GM18861 (cell line): ENCODE measurements around the gene CHAT.

Experiments used
- ATAC-seq: cut with Tn5 transposase; IDR thresholded peaks from one replicate; pipeline ENCODE4 v1.9.1; 2021; ENCODE audit not compliant: unreplicated experiment

CHAT gene

DNA sequence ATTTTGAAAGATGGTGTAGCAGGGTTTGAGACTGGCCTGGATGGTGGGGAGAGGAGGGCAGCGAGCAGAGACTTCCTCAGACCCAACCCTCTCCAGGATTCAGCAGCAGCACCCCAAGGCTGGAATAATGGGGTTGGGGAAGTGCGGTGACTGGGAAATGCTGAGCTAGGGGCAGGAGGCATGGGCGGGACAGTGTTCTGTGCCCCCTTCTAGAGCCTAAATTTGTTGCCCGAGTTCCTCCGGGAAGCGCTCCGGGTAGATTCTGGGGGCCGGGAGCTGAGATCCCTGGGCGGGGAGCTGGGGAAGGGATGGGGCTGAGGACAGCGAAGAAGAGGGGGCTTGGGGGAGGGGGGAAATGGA, at the start of gene CHAT:
Gene CHAT (plus strand): TSS at position 156 of the 360 bp plus-strand sequence. CDS start 153 bp downstream, at position 309.
- ATAC-seq, result no peak

DNA sequence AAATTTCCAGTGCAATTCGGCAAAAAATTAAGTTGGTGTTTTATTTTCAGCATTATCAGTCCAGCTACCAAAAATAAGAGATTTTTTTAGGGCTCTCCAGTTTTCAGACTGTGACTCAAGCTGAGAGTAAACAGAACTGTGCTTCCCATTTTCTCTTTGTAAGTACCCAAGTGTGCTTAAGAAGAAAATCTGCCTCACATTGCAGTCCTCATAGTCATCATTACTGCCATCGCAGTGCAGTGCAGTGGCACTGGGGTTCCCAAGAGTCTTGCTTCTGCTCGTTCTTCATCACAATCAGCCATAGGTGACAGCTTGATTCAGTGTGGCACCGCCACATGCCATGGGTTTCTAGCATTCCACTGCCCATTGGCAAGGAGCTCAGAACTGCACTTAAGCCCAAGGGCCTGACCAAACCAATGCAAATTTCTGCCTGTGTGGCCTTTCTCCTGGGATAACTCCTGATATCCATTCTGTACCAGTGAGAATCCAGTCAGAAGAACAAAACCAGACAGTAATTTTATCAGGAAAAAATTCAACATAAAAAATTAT, 49.3 kb upstream of the CHAT start:
- no peak for ATAC-seq

DNA sequence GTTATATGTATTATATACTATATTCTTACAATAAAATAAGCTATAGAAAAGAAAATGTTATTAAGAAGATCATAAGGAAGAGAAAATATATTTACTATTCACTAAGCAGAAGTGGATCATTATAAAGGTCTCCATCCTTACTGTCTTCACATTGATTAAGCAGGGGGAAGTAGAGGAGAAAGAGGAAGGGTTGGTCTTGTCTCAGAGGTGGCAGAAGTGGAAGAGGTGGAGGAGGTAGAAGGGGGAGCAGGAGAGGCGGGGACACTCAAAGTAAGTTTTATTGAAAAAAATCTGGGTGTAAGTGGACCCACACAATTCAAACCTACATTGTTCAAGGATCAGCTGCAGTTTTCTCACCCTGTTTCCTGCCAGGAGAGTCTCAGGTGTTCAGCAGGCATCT, 46.0 kb upstream of the CHAT start:
- no peak for ATAC-seq

DNA sequence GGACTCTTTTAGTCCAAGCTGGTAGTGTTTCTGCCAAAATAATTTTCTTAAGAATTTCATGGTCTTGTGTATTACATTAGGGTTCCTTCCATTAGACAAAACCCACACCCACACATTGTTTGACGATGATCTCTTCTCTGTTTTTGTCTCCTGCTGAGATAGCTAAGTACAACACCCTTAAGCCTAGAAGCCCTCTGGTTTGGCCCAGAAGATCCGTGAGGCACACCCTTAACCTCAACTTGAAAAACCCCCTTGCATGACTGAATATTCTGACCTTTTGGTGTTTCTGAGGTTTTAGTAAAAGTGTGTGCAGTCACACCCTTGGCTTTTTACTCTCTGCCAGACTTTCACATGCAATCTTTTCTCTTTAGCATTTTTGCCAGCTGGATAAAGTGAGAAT, 45.6 kb upstream of the CHAT start:
- no peak for ATAC-seq

DNA sequence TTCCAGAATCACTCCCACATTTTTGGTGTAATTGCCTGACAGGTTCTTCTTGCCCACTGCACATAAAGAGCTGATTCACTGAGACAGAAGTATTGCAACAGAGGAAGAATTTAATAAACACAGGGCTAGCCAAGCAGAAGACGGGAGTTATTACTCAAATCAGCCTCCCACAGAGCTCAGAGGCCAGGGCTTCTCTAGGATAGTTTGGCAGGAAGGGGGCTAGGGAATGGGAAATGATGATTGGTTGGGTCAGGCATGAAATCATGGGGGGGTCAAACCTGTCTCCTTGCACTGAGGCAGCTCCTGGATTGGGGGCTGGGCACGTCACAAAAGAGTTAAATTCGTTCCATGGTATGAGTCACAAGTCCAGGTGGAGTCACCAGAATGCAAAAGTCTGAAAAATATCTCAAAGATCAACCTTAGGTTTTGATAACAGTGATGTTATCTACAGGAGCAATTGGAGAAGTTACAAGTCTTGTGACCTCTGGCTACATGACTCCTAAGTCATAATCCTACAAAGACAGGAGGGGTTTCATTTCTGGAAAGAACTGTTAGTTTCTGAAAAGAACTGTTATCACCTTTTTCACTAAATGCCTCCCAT, 44.7 kb upstream of the CHAT start:
- ATAC-seq, result no peak

DNA sequence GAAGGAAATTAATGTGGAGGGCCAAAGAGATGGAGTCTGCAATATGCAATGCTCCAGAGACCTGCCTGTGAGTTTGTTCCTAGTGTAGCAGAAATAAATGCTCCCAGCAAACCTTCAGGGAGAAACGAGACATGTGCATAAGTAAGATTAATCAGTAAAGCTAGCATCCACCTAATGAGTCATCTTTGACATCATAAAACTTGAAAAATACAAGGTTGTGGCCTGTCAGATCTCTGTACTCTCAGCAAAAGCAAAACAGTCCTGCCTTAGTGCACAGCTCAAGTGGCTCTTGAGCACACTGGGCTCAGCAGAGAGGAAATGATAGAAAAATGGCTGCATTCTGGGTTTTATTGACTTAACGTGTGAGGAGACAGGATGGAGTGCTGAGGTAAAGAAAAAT, 42.4 kb upstream of the CHAT start:
- no peak for ATAC-seq

DNA sequence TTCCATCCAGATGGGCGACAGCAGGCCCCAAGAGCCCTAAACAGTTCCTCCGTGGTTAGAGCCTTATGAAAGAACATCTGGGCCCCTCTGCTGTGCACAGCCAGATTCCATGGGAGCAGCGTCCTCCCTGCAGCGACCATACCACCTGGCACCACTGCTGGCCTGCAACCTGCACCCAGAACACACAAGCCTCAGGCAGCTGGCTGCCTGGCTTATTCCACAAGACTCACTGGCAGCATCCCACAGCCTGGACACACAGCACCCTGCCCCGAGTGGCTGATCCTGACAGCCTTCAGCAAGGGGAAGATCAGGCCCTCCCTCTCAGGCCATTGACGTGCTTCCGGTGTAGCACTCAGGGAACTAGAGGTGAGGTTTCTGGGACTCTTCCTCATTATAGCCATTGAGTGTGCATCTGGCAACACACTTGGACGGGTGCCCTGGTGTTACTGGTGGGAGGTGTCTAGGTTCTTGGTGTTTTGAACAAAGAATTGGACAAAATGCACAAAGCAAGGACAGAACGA, 41.2 kb upstream of the CHAT start:
- ATAC-seq, result no peak

DNA sequence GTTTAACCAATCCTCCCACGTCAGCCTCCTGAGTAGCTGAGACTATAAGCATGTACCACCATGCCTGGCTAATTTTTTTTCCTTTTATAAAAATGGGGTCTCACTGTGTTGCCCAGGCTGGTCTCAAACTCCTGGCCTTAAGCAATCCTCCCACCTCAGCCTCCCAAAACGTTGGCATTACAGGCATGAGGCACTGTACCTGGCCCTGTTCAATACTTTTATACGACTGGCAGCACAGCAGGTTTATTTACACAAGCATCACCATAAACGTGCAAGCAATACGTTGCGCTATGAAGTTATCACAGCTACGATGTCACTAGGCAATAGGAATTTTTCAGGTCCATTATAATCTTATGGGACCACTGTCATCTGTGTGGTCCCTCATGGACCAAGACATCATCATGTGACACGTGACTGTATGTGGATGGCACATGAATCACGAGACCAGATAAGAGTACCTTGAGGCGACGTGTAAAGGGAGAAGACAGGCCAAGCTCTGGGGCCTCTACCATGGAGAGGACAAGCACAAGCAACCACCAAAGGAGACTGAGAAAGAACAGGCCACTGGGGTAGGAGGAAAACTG, 38.3 kb upstream of the CHAT start:
- no peak for ATAC-seq

DNA sequence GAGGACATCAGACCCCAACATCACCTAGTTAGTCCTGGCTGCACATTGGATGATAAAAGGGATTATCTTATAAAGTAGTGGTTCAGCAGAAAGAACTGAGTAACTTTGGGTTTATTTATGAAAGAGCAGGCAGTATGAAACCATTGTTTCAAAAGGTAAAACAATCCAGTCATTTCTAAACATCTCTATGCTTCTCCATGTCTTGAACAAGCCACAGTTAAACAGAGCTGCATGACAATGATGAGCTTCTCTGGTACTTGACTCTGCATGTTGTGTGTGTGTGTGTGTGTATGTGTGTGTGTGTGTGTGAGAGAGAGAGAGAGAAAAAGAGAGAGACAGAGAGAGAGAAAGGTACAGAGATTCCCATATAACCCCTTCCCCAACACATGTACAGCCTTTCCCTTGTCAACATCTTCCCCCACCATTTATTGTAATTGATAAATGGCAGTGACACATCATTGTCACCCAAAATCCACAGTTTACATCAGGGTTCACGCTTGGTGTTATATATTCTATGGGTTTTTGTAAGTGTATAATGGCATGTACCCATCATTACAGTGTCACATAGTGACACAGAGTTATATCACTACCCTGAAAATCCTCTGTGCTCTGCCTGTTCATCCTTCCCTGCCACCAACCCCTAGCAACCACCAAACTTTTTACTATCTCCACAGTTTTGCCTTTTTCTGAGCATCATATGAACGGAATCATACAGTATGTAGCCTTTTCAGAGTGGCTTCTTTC, 36.5 kb upstream of the CHAT start:
- no peak for ATAC-seq

DNA sequence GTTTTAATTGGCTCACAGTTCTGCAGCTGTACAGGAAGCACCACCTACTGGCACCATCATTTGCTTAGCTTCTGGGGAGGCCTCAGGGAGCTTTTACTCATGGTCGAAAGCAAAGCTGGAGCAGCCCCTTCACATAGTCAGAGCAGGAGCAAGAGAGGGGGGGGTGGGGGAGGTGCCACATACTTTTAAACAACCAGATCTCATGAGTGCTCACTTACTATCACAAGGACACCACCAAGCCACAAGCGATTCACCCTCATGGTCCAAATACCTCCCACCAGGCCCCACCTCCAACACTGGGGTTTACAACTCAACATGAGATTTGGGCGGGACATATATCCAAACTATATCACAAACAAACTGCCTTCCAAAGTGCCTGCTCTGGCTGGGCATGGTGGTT, 35.4 kb upstream of the CHAT start:
- no peak for ATAC-seq

DNA sequence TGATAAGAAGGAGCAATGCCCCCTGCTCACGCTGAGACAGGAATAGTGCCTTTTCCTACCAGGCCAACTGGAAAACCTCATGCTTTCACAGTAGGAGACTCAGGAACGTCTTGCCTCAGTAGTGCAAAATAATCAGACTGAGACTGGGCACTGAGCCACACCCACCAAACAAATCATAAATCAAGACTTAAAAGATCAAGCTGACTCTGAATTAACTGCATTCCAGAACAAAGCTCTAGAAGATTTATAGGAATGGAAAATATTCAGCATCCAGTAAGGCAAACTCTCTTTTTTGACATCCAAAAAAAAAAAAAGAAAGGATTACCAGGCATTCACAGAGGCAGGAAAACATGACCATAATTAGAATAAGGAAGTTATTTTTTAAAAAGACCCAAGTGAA, 34.2 kb upstream of the CHAT start:
- no peak for ATAC-seq

DNA sequence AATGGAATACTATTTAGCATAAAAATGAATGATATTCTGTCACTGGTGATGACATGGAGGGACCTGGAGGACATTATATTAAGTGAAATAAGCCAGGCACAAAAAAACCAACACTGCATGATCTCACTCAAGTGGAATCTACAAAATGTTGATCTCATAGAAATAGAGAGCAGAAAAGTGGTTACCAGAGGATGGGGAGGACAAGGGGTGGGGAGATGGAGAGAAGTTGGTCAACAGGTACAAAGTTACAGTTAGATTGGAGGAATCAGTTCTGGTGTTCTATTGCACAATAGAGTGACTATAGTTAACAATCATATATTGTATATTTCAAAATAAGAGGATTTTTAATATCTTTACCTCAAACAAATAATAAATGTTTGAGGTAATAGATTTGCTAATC, 28.4 kb upstream of the CHAT start:
- no peak for ATAC-seq

DNA sequence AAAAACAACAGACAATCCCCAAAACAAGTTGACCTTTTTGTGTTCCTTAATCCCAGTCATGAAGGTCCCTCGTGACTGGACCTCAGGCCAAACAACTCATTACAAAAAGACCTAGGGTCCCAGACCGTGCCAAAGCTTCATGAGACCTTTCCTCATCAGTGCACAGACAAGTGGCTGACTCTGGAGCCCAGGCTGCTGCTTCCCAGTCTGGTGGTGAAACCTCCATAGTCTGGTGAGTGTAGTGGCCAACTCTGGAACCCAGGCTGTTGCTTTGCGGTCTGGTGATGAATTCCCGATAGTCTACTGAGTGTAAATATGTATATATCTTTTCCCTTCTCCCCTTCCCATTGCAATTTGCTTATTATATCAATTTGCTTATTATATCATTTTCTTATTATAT, 25.9 kb upstream of the CHAT start:
- ATAC-seq, result no peak

DNA sequence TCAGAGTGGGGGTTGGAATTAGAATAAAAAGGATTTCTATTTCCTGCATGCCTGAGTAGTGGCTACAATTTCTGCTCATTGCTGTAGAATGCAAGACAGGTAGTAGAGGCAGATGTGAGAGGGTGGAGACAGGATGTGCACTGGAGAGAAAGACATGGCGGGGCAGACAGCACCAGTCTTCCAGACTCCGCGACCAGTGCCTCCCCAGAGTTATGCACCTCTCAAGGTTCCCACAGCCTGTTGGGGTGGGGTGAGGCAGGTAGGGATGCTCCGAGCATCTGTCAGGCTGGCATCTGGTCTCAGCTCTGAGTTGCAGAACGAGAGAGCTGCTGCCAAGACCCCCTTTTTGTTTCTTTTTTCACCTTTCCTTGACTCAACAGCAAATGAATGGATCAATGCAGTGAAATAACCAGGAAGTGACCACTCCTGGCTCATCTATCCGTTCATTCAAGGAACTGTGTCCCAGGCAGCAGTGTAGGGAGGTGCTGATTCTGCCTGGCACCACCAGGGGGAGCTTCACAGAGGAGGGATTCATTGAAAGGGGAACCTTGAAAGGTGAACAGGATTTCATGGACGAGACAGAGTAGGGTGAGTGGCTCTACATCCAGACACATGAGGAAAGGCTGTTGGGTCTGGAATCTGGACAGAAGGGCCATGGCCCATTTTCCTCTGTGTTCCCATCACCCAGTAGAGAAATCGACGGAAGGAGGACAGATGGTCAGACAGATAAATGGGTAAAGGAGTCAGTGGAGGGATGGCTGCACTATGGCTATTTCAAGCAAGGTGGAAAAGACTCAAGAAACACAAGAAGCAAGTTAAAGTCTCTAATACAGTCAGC, 20.9 kb upstream of the CHAT start:
- ATAC-seq, result peak; percentile 74

DNA sequence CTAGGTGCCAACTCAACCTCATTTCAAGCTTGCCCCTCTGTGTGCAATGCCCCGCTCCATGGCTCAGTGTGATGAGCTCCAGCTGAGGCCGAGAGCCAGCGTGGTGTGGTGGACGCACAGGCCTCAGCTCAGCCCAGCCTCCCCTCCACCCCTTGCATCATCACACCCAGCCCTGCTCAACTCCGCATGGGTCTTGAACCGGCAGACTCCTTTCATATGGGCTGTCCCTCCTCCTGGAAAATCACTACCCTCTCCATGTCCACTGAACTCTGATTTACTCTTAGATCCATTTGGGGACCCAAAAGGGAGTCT, 20.3 kb upstream of the CHAT start:
- no peak for ATAC-seq

DNA sequence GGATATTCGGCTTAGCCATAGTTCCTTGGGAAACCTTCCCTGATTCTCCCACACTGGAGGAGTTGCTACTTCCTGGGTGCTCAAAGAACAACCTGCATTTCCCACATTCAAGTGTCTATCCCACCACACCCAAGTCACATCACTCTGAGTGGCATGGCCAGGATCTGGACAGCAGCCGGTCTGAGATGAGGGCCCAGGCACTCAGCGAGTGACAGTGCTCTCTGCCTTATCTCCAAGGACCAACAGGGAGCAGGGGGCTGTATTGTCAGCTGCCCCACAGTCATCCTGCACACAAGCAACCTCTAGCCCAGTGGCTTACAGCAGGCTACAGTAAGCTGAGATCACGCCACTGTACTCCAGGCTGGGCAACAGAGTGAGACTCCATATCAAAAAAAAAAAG, 19.8 kb upstream of the CHAT start:
- ATAC-seq, result no peak

DNA sequence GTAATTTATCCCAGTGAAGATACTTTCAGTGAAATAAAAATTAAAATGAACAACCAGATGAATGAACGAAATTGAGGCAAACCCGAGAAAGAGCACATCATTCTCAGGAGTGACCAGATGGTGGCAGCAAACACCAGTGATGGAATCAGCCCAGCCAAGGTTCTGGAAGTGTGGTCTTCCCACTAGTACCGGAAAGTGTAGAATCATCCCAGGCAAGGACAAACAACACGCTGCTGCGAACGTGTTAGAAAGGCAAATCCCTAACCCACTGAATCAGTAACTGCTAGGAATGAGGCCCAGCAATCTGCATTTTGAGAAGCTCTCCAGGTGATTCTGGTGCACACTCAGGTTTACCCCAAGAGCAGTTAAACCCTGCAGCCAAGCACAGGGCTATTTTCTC, 19.2 kb upstream of the CHAT start:
- ATAC-seq, result no peak

DNA sequence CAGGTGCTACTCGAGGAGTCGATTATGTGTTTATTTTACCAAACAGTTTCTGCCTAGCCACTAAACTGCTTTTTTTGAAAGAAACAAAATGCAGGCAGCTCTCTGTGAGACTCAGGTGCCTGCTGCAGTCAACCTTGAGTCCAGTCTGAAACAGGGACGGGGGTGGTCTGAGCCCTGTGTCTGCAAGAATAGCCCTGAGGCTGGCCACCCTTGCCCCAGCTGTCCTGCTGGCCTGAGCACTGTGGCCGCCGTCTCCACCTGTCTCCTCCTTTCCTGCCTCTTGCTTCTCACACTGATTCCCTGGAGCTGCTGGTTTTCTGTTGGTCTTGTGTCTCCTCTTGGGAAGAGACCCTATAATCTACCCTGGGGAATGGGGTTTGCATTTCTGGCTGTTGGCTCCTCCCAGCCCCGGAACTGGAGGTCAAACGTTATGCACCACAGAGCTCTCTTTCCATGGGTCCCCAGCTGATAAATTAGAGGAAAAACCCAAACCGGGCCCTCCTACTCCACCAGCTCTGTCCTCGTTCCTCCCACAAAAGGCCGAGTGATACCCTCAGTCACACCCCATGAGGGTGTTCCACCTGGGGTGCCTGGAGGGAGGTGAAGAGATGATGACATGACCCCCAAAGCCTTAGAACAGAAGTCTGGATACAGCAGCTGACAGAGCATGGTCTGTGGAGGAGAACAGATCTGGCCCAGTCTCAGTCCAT, 18.7 kb upstream of the CHAT start:
- ATAC-seq, result no peak

DNA sequence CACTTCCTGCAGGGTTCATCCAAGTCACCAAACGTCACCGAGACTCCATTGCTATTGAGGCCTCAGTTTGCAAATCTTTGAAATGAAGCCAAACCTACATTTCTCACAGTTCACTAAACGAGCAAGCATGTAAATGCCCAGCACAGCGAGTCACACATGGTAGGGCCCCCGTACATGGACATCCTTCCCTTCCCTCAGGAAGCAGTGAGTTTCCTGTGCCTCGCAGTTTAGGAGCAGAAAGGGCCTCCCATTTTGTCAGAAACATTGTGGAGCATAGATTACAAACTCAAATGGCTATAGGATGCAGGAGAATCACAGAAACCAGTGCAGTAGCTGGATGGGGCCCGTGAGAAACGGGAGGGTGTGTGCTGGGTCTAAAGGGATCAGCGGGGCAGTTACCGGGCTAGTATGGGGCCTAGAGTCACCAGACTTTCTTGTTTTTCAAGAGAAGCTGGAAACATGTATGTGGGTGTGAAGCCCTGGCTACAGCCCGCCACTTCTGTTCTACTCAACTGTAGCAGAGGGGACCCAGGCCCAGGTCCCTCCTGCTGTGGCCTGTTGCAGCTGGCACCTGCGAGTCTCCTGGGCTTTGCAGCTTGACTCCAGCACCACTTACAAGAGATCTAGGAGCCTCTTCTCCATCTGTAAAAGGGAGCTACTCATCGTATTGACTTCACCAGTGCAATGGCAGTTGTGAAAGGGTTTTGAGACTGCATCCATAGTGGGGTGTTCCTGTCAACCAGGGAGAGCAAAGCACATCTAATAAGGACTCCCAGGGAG, 17.9 kb upstream of the CHAT start:
- no peak for ATAC-seq

DNA sequence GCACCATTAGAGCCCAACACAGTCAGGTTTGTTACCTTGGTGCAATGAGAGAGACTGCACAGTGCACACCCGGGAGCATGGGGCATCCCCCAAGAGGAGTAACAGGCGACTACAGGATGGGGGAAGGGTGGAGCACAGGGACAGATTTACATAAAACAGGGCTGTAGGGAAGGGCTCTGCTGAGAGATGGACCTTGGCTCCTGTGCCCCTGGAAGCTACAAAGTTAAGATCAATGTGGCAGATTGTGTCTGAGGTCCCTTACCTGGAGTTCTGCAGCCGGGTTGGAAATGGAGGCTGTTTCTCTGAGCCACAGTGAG, 17.4 kb upstream of the CHAT start:
- no peak for ATAC-seq
